Endothelial cell of umbilical vein (primary cell): ENCODE data around the gene MTERF1. TPM values are rescaled to one million over a fixed set of nuclear protein-coding genes. Genes with fewer than 3 reads are reported as not detected.

Experiments used
- BruUV-seq: library from RNA; stranded (reverse); fragments of 400-500 nt; replicated peaks from 2 replicates; lab custom pipeline; 2021; lab: Mats Ljungman, UMichigan
- CTCF ChIA-PET: fragments of 300-600, 350-600 bp; sonication (Branson Sonifier 250); formaldehyde crosslinking; loops from one replicate; lab custom pipeline; 2021; ENCODE audit warnings: antibody characterized with exemption, inconsistent platforms; lab: Charles Lee
- POLR2A ChIA-PET: fragments of 300-600, 350-600 bp; sonication (Branson Sonifier 250); formaldehyde crosslinking; loops from one replicate; lab custom pipeline; 2021; ENCODE audit warnings: antibody characterized with exemption, inconsistent platforms; lab: Charles Lee
- DNase-seq: peaks from one replicate; pipeline ENCODE4 v3.0.0-alpha.2; 2011; ENCODE audit warnings: low read depth, low spot score
- FAIRE-seq: peaks from 2 replicates; lab custom pipeline; 2011; peaks lifted over from hg19 to GRCh38; lab: Jason Lieb, UNC
- H2AFZ ChIP-seq: 2 replicates; pipeline ENCODE4 v1.6.0; 2012; ENCODE audit warnings: low read depth, low read length, control low read depth, inconsistent platforms
- H3K27ac ChIP-seq: 2 replicates; pipeline ENCODE4 v1.5.1; 2011; ENCODE audit warnings: low read depth, mild to moderate bottlenecking, control low read depth, low read length, moderate library complexity; ENCODE audit not compliant: insufficient read depth
- H3K27me3 ChIP-seq, 2 experiments: 2 replicates each; pipeline versions ENCODE4 v1.6.0 to v1.6.1; 2011; ENCODE audit warnings: low read length in 2 of 2, mixed read lengths in 1 of 2; ENCODE audit not compliant: control insufficient read depth in 2 of 2, insufficient read depth in 2 of 2
- H3K36me3 ChIP-seq, 2 experiments: 2 replicates in 1 of 2; 3 replicates in 1 of 2; pipeline ENCODE4 v1.5.1; 2011; ENCODE audit warnings: low read length in 2 of 2, mild to moderate bottlenecking in 1 of 2, moderate library complexity in 1 of 2; ENCODE audit not compliant: control insufficient read depth in 2 of 2, insufficient read depth in 2 of 2; ENCODE audit errors: extremely low read depth in 1 of 2
- H3K4me1 ChIP-seq: 3 replicates; pipeline ENCODE4 v1.5.1; 2011; ENCODE audit warnings: mild to moderate bottlenecking, low read length; ENCODE audit not compliant: control insufficient read depth, insufficient read depth; ENCODE audit errors: extremely low read depth
- H3K4me2 ChIP-seq: 2 replicates; pipeline ENCODE4 v1.6.1; 2011; ENCODE audit warnings: low read length, control low read depth, mixed read lengths; ENCODE audit not compliant: insufficient read depth
- H3K4me3 ChIP-seq, 3 experiments: fragments of 200-600 bp in 1 of 3; sonication (generic), shearing (Covaris generic) in 1 of 3; replicated peaks in 1 of 3; 2 replicates each; pipeline ENCODE4 v1.5.1; 2011 to 2016; ENCODE audit warnings: control low read depth in 3 of 3, low read length in 3 of 3, mild to moderate bottlenecking in 2 of 3, inconsistent platforms in 1 of 3, low read depth in 1 of 3, moderate library complexity in 1 of 3; ENCODE audit not compliant: insufficient read depth in 1 of 3
- H3K79me2 ChIP-seq: 2 replicates; pipeline ENCODE4 v1.6.0; 2012; ENCODE audit warnings: low read length, inconsistent platforms; ENCODE audit not compliant: control insufficient read depth, insufficient read depth
- H3K9ac ChIP-seq: replicated peaks from 2 replicates; pipeline ENCODE3; 2011; ENCODE audit warnings: low read length, control low read depth; ENCODE audit not compliant: insufficient read depth; ENCODE audit errors: extremely low read depth
- H3K9me1 ChIP-seq: replicated peaks from 3 replicates; pipeline ENCODE4 v1.6.0; 2011; ENCODE audit warnings: mild to moderate bottlenecking, low read length; ENCODE audit not compliant: control insufficient read depth, insufficient read depth; ENCODE audit errors: extremely low read depth
- H3K9me3 ChIP-seq: replicated peaks from 2 replicates; pipeline ENCODE4 v1.5.1; 2012; ENCODE audit warnings: low read length, inconsistent platforms; ENCODE audit not compliant: control insufficient read depth, insufficient read depth
- H4K20me1 ChIP-seq: replicated peaks from 2 replicates; pipeline ENCODE3; 2011; ENCODE audit warnings: mild to moderate bottlenecking, low read length; ENCODE audit not compliant: control insufficient read depth, insufficient read depth; ENCODE audit errors: extremely low read depth
- EZH2 ChIP-seq: IDR thresholded peaks from 2 replicates; pipeline ENCODE4 v1.6.1; 2012; ENCODE audit warnings: borderline replicate concordance, low read depth, mild to moderate bottlenecking, moderate library complexity, low read length, inconsistent platforms; ENCODE audit not compliant: severe bottlenecking
- FOS ChIP-seq: IDR thresholded peaks from 2 replicates; pipeline ENCODE4 v1.6.1; 2011; ENCODE audit warnings: mild to moderate bottlenecking, low read length, moderate library complexity, borderline replicate concordance; ENCODE audit not compliant: insufficient read depth
- GATA2 ChIP-seq: IDR thresholded peaks from 2 replicates; pipeline ENCODE4 v1.7.0; 2011; ENCODE audit warnings: low read depth, mild to moderate bottlenecking, moderate library complexity, mixed read lengths, low read length; ENCODE audit not compliant: insufficient read length, insufficient read depth
- JUN ChIP-seq: IDR thresholded peaks from 2 replicates; pipeline ENCODE4 v1.6.1; 2011; ENCODE audit warnings: borderline replicate concordance, low read depth; ENCODE audit not compliant: insufficient read length, insufficient read depth
- MYC ChIP-seq: IDR thresholded peaks from one replicate; pipeline ENCODE4 v1.6.1; 2011; ENCODE audit warnings: mild to moderate bottlenecking, low read depth, low read length
- POLR2A ChIP-seq: IDR thresholded peaks from 2 replicates; pipeline ENCODE4 v1.6.1; 2012; ENCODE audit warnings: low read depth, mild to moderate bottlenecking, control low read depth, low read length
- POLR2AphosphoS5 ChIP-seq: IDR thresholded peaks from 2 replicates; pipeline ENCODE4 v1.6.1; 2012; ENCODE audit warnings: low read depth, mild to moderate bottlenecking, control low read depth, low read length, moderate library complexity; ENCODE audit not compliant: insufficient read depth
- dilution Hi-C: fragments of 300-500 bp; cut with MboI; formaldehyde crosslinking; loops from one replicate; pipeline ENCODE4 v1.15.0; 2019; ENCODE audit warnings: low sequenced_read_pairs; ENCODE audit not compliant: extremely low pct_ligation_motif_present
- intact Hi-C: fragments of 100-400 bp; cut with micrococcal nuclease; formaldehyde crosslinking; loops from one replicate; pipeline ENCODE4 v1.10.0; 2022
- polyA plus RNA-seq, 4 experiments: library from polyadenylated mRNA; depleted of rRNA in 3 of 4; stranded (reverse) in 3 of 4; unstranded in 1 of 4; fragments of >200 nt; gene quantifications; 2 replicates each; pipeline versions ENCODE4 v1.2.1 to v1.2.3, GENCODE V29; 2011 to 2012; ENCODE audit warnings: missing spikeins in 1 of 4
- total RNA-seq: library from RNA; stranded (reverse); gene quantifications from 2 replicates; pipeline ENCODE4 v1.2.3, GENCODE V29; 2021
- TF ChIP-seq, protein P1 (sequence below): IDR thresholded peaks from 2 replicates; pipeline ENCODE4 v1.6.1; 2011; ENCODE audit not compliant: insufficient read depth, insufficient read length
- TF ChIP-seq, protein P2 (sequence below), 2 donors: IDR thresholded peaks; 1 replicate in 1 of 2; 2 replicates in 1 of 2; pipeline ENCODE4 v1.5.1; 2011; ENCODE audit warnings: low read length in 2 of 2, mild to moderate bottlenecking in 2 of 2, moderate library complexity in 2 of 2, control low read depth in 1 of 2, inconsistent platforms in 1 of 2, low read depth in 1 of 2; ENCODE audit not compliant: insufficient read depth in 1 of 2; ENCODE audit errors: extremely low read depth in 1 of 2

Gene MTERF1
- total and polyA plus RNA-seq, 2 donors (not counting 3 experiments of a cell fraction or from before 2014, with no cell fraction given), result 3.1 to 10.2 TPM

DNA sequence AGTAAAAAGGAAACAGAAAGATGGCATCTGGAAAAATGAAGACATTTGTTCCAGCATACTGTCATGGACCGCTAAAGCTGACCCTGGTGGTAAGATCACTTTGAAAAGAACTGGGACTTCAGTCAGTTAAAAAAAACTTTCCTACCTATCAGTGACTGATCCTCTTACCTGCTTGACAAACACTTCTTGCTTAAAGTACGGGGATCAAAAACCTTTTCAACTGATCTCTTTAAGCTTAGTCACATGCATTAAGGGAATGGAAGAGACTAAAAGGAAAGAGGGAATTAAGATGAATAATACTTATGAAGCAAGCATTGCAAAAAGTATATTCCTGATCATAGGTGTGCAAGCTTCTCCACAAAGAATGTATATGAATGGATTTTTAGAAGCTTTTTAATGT lies 42.1 kb downstream of the MTERF1 start:
- Histone ChIP-seq H3K9ac (no peak overlapping the region), H3K4me1 (no peaks in the 10 kb centered on the region), H3K27me3 (no peaks in the 10 kb centered on the region), H3K9me3 (no peaks in the 10 kb centered on the region), H3K9me1 (no peaks in the 10 kb centered on the region), H3K4me3 (no peak overlapping the region), H3K79me2 (no peaks in the 10 kb centered on the region), H3K4me2 (no peak overlapping the region), H3K27ac (no peak overlapping the region), H3K36me3 (no peaks in the 10 kb centered on the region), H2AFZ (no peak overlapping the region), H4K20me1 (no peaks in the 10 kb centered on the region)
- dilution Hi-C loops (no loop called here), intact Hi-C loops (no loop called here)
- CTCF ChIA-PET, result no interaction called here
- BruUV-seq, result no TSS peak
- no peak for DNase-seq
- no peak for FAIRE-seq
- TF ChIP-seq, protein P1, sequence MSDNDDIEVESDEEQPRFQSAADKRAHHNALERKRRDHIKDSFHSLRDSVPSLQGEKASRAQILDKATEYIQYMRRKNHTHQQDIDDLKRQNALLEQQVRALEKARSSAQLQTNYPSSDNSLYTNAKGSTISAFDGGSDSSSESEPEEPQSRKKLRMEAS, result no peak
- TF ChIP-seq JUN (no peak), EZH2 (no peak), FOS (no peak), POLR2A (no peak), POLR2AphosphoS5 (no peak), GATA2 (no peak), MYC (no peak)
- TF ChIP-seq, protein P2, sequence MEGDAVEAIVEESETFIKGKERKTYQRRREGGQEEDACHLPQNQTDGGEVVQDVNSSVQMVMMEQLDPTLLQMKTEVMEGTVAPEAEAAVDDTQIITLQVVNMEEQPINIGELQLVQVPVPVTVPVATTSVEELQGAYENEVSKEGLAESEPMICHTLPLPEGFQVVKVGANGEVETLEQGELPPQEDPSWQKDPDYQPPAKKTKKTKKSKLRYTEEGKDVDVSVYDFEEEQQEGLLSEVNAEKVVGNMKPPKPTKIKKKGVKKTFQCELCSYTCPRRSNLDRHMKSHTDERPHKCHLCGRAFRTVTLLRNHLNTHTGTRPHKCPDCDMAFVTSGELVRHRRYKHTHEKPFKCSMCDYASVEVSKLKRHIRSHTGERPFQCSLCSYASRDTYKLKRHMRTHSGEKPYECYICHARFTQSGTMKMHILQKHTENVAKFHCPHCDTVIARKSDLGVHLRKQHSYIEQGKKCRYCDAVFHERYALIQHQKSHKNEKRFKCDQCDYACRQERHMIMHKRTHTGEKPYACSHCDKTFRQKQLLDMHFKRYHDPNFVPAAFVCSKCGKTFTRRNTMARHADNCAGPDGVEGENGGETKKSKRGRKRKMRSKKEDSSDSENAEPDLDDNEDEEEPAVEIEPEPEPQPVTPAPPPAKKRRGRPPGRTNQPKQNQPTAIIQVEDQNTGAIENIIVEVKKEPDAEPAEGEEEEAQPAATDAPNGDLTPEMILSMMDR (IDR thresholded peaks at IDR 0.05; ENCODE audit: extremely low read depth in 1 of 2, insufficient read depth in 1 of 2, low read depth in 1 of 2, low read length in 2 of 2), result no peak
- POLR2A ChIA-PET, result no interaction called here
